ENCODE results near the gene EIF3F.

The EIF3F gene

DNA sequence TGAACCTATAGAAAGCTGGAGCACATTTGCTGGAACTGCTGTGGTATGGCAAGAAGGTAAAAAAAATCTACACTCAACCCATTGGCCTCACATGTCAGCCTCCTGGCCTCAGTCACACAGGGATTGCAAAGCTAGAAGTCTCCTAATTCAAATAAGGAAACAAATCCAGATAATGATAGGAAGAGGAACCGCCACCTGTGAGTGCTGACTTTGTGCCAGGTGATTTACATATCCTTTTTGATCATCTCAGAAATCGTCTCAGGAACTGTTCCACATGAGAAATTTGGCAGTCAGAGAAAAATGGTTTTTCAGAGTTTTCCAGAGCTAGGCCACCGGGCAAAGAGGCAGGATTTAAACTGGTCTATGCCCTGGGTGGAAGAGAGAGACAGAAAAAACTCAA, 22.9 kb upstream of the EIF3F start:
- no peak for TF ChIP-seq CTCF (IDR thresholded peaks at IDR 0.05; ENCODE audit: low read length, missing control alignments)

GRCh38 chr11:7964873-7965272, 22.3 kb upstream of the EIF3F start:
- no peak overlapping the region for H3K4me3 ChIP-seq (replicated peaks; ENCODE audit: low read depth, low read length)
- no peak for TF ChIP-seq CTCF (IDR thresholded peaks at IDR 0.05; ENCODE audit: low read length, missing control alignments)
- no peak for DNase-seq (ENCODE audit: low read depth)

More for the DNA sequence above, 22.9 kb upstream of the EIF3F start:
- H3K4me3 ChIP-seq (replicated peaks; ENCODE audit: low read depth, low read length), result no peak overlapping the region
- no peak for DNase-seq (ENCODE audit: low read depth)

- DNase-seq (ENCODE audit: low read depth), result no peak
- H3K4me3 ChIP-seq (replicated peaks; ENCODE audit: low read depth, low read length), result no peak within 1 kb of the TSS
- no peak for TF ChIP-seq CTCF (IDR thresholded peaks at IDR 0.05; ENCODE audit: low read length, missing control alignments)
These were observed 21.8 kb upstream of the EIF3F start, which contains the start of gene NLRP10 for GRCh38 chr11:7965386-7965785. NLRP10 (minus strand) TSS chr11:7965447; CDS start chr11:7963495, 1,952 bp downstream.

- no peak for TF ChIP-seq CTCF (IDR thresholded peaks at IDR 0.05; ENCODE audit: low read length, missing control alignments)
- no peak for DNase-seq (ENCODE audit: low read depth)
These were observed 20.0 kb upstream of the EIF3F start for GRCh38 chr11:7967097-7967496.

GRCh38 chr11:7967826-7968225, 19.3 kb upstream of the EIF3F start:
- no peak for TF ChIP-seq CTCF (IDR thresholded peaks at IDR 0.05; ENCODE audit: low read length, missing control alignments)
- DNase-seq (ENCODE audit: low read depth), result no peak
- H3K4me3 ChIP-seq (replicated peaks; ENCODE audit: low read depth, low read length), result no peak overlapping the region

More at GRCh38 chr11:7967097-7967496, 20.0 kb upstream of the EIF3F start:
- no peak overlapping the region for H3K4me3 ChIP-seq (replicated peaks; ENCODE audit: low read depth, low read length)

GRCh38 chr11:7968686-7969085, 18.5 kb upstream of the EIF3F start:
- TF ChIP-seq CTCF (IDR thresholded peaks at IDR 0.05; ENCODE audit: low read length, missing control alignments), result no peak
- no peak overlapping the region for H3K4me3 ChIP-seq (replicated peaks; ENCODE audit: low read depth, low read length)
- DNase-seq (ENCODE audit: low read depth), result no peak

Measured in fibroblast of pulmonary artery (primary cell).